Mucosa of rectum (tissue), 2 donors: ENCODE measurements around the gene ATXN1.
"Not testable (repeated sequence)": the region's sequence is repeated elsewhere in the genome, so short reads cannot be mapped to it uniquely, and the experiment has no call there.

Source experiments
- H3K27ac ChIP-seq, 2 donors: one replicate each; pipeline ENCODE4 v1.7.0; 2013; ENCODE audit warnings: inconsistent platforms in 2 of 2, low read depth in 2 of 2, low read length in 2 of 2
- H3K27me3 ChIP-seq, 2 donors: one replicate each; pipeline ENCODE4 v1.7.0; 2013; ENCODE audit warnings: low read length in 2 of 2; ENCODE audit not compliant: control insufficient read depth in 2 of 2, insufficient read depth in 2 of 2
- H3K36me3 ChIP-seq, 2 donors: one replicate each; pipeline ENCODE4 v1.7.0; 2013; ENCODE audit warnings: low read length in 2 of 2; ENCODE audit not compliant: control insufficient read depth in 2 of 2, insufficient read depth in 2 of 2
- H3K4me1 ChIP-seq, 2 donors: one replicate each; pipeline ENCODE4 v1.7.0; 2013; ENCODE audit warnings: low read length in 2 of 2, mild to moderate bottlenecking in 1 of 2; ENCODE audit not compliant: control insufficient read depth in 2 of 2, insufficient read depth in 2 of 2
- H3K4me3 ChIP-seq, 2 donors: one replicate each; pipeline ENCODE4 v1.7.0; 2013; ENCODE audit warnings: low read length in 2 of 2
- H3K9ac ChIP-seq, 2 donors: one replicate each; pipeline ENCODE4 v1.7.0; 2013; ENCODE audit warnings: low read length in 2 of 2, low read depth in 1 of 2, mild to moderate bottlenecking in 1 of 2
- H3K9me3 ChIP-seq, 2 donors: one replicate each; pipeline ENCODE4 v1.7.0; 2013; ENCODE audit warnings: low read length in 2 of 2; ENCODE audit not compliant: control insufficient read depth in 2 of 2
- donor health status: healthy.
- donor health status: Normal muscosa, but diverticular disease.

The ATXN1 gene

GRCh38 chr6:16262773-16263172 lies 498.5 kb downstream of the ATXN1 start:
- H3K9me3 ChIP-seq, H3K27ac ChIP-seq, H3K36me3 ChIP-seq, H3K9ac ChIP-seq, H3K4me3 ChIP-seq, H3K4me1 ChIP-seq, H3K27me3 ChIP-seq: not testable (repeated sequence)

- not testable (repeated sequence) for H3K36me3 ChIP-seq, H3K4me3 ChIP-seq, H3K27me3 ChIP-seq, H3K9me3 ChIP-seq, H3K9ac ChIP-seq, H3K27ac ChIP-seq, H3K4me1 ChIP-seq
Observed at GRCh38 chr6:16260602-16261001, 500.7 kb downstream of the ATXN1 start.

GRCh38 chr6:16259604-16260003 lies 501.7 kb downstream of the ATXN1 start:
- not testable (repeated sequence) for H3K4me1 ChIP-seq, H3K36me3 ChIP-seq

GRCh38 chr6:16258709-16259075 lies 502.6 kb downstream of the ATXN1 start:
- no peaks in the 10 kb centered on the region for H3K4me1 ChIP-seq
- no peak overlapping the region for H3K9ac ChIP-seq
- H3K27me3 ChIP-seq: no peaks in the 10 kb centered on the region
- no peaks in the 10 kb centered on the region for H3K36me3 ChIP-seq
- no peaks in the 10 kb centered on the region for H3K9me3 ChIP-seq
- H3K27ac ChIP-seq: no peak overlapping the region
- no peak overlapping the region for H3K4me3 ChIP-seq

More at GRCh38 chr6:16259604-16260003, 501.7 kb downstream of the ATXN1 start:
- not testable (repeated sequence) for H3K27ac ChIP-seq, H3K4me3 ChIP-seq, H3K9ac ChIP-seq, H3K9me3 ChIP-seq, H3K27me3 ChIP-seq

- Histone ChIP-seq H3K9me3 (no peaks in the 10 kb centered on the region), H3K27ac (no peak overlapping the region), H3K4me3 (no peak overlapping the region), H3K9ac (no peak overlapping the region), H3K36me3 (no peaks in the 10 kb centered on the region), H3K4me1 (no peaks in the 10 kb centered on the region), H3K27me3 (no peaks in the 10 kb centered on the region)
Observed at GRCh38 chr6:16257999-16258708, 503.1 kb downstream of the ATXN1 start.

- Histone ChIP-seq H3K4me1 (no peaks in the 10 kb centered on the region), H3K27me3 (no peaks in the 10 kb centered on the region), H3K4me3 (no peak overlapping the region), H3K9ac (no peak overlapping the region), H3K27ac (no peak overlapping the region), H3K36me3 (no peaks in the 10 kb centered on the region), H3K9me3 (no peaks in the 10 kb centered on the region)
Observed at GRCh38 chr6:16256781-16257180, 504.5 kb downstream of the ATXN1 start.

GRCh38 chr6:16254535-16254934 lies 506.7 kb downstream of the ATXN1 start:
- Histone ChIP-seq H3K27ac (no peak overlapping the region), H3K9ac (no peak overlapping the region), H3K36me3 (no peaks in the 10 kb centered on the region), H3K4me3 (no peak overlapping the region), H3K27me3 (no peaks in the 10 kb centered on the region), H3K4me1 (no peaks in the 10 kb centered on the region), H3K9me3 (no peaks in the 10 kb centered on the region)

- no peak overlapping the region for H3K4me3 ChIP-seq
- H3K27me3 ChIP-seq: no peaks in the 10 kb centered on the region
- no peaks in the 10 kb centered on the region for H3K9me3 ChIP-seq
- no peak overlapping the region for H3K27ac ChIP-seq
- H3K4me1 ChIP-seq: no peaks in the 10 kb centered on the region
- H3K9ac ChIP-seq: no peak overlapping the region
- H3K36me3 ChIP-seq: no peaks in the 10 kb centered on the region
Observed at GRCh38 chr6:16253399-16254144, 507.7 kb downstream of the ATXN1 start.

- Histone ChIP-seq H3K4me1 (no peaks in the 10 kb centered on the region), H3K27ac (no peak overlapping the region), H3K4me3 (no peak overlapping the region), H3K27me3 (no peaks in the 10 kb centered on the region), H3K36me3 (no peaks in the 10 kb centered on the region), H3K9me3 (no peaks in the 10 kb centered on the region), H3K9ac (no peak overlapping the region)
Observed at GRCh38 chr6:16252686-16253299, 508.5 kb downstream of the ATXN1 start.

- Histone ChIP-seq H3K36me3 (no peaks in the 10 kb centered on the region), H3K9ac (no peak overlapping the region)
Observed at GRCh38 chr6:16251706-16252105, 509.6 kb downstream of the ATXN1 start.

More at GRCh38 chr6:16251706-16252105, 509.6 kb downstream of the ATXN1 start:
- H3K27me3 ChIP-seq: no peaks in the 10 kb centered on the region
- H3K4me1 ChIP-seq: no peaks in the 10 kb centered on the region
- no peak overlapping the region for H3K4me3 ChIP-seq
- H3K27ac ChIP-seq: no peak overlapping the region
- no peaks in the 10 kb centered on the region for H3K9me3 ChIP-seq
